Measurements from ENCODE around the gene NUP153.
A peak's percentile ranks its signal among the peaks of the same experiment; 100 is the strongest.
"Not testable (repeated sequence)": the region's sequence is repeated elsewhere in the genome, so short reads cannot be mapped to it uniquely, and the experiment has no call there.

Gene NUP153

GRCh38 chr6:17599877-17600526 lies 106.7 kb downstream of the NUP153 start, which contains the start of gene FAM8A1:
FAM8A1 (plus strand) TSS chr6:17600302; CDS start chr6:17600410, 108 bp downstream.
- peak; percentile 98 for DNase-seq

GRCh38 chr6:17596085-17596484 lies 110.6 kb downstream of the NUP153 start:
- no peak for DNase-seq

- no peak for DNase-seq
Observed at GRCh38 chr6:17593246-17593645, 113.5 kb downstream of the NUP153 start.

GRCh38 chr6:17591287-17591686 lies 115.4 kb downstream of the NUP153 start:
- DNase-seq, result no peak

GRCh38 chr6:17589406-17590096 lies 117.2 kb downstream of the NUP153 start:
- DNase-seq, result peak; percentile 84

GRCh38 chr6:17588011-17588410 lies 118.7 kb downstream of the NUP153 start:
- no peak for DNase-seq

- not testable (repeated sequence) for DNase-seq
Observed at GRCh38 chr6:17586623-17587022, 120.1 kb downstream of the NUP153 start.

- peak; percentile 68 for DNase-seq
Observed at GRCh38 chr6:17585766-17586490, 120.8 kb downstream of the NUP153 start.

- DNase-seq, result peak; percentile 84
Observed at GRCh38 chr6:17584241-17584803, 122.4 kb downstream of the NUP153 start.

- peak; percentile 55 for DNase-seq
Observed at GRCh38 chr6:17583811-17584210, 122.9 kb downstream of the NUP153 start.

GRCh38 chr6:17581282-17581681 lies 125.4 kb downstream of the NUP153 start:
- DNase-seq, result peak; percentile 18

- DNase-seq, result peak; percentile 74
Observed at GRCh38 chr6:17580518-17581048, 126.1 kb downstream of the NUP153 start.

- no peak for DNase-seq
Observed at GRCh38 chr6:17577059-17577458, 129.7 kb downstream of the NUP153 start.

- no peak for DNase-seq
Observed at GRCh38 chr6:17574866-17575560, 131.7 kb downstream of the NUP153 start.

- peak; percentile 7 for DNase-seq
Observed at GRCh38 chr6:17565399-17565798, 141.3 kb downstream of the NUP153 start.
